Measurements from ENCODE around the gene UBASH3A. TPM values are rescaled to one million over a fixed set of nuclear protein-coding genes. Genes with fewer than 3 reads are reported as not detected.
"Not testable (repeated sequence)": the region's sequence is repeated elsewhere in the genome, so short reads cannot be mapped to it uniquely, and the experiment has no call there.

UBASH3A gene
- polyA plus RNA-seq, 3 donors, result 0.14 to 0.56 TPM; not detected in 1

GRCh38 chr21:42401154-42401553, 2.5 kb upstream of the UBASH3A start:
- WGBS, 3 donors, result 51 to 61% (median 55%) methylated on average over 3 of the region's 3 CpGs
- H3K27ac ChIP-seq (ENCODE audit: low read depth, low read length), result no peak overlapping the region

GRCh38 chr21:42401820-42402251, 1.9 kb upstream of the UBASH3A start:
- 76 to 85% (median 84%) methylated on average over 2 of the region's 2 CpGs for WGBS, 3 donors
- no peak overlapping the region for H3K27ac ChIP-seq (ENCODE audit: low read depth, low read length)

- H3K27ac ChIP-seq (ENCODE audit: low read depth, low read length), result no peak overlapping the region
- WGBS, 3 donors, result 83 to 86% (median 85%) methylated on average over 10 of the region's 10 CpGs
Measured at GRCh38 chr21:42404539-42404938, 837 bp downstream of the UBASH3A start.

GRCh38 chr21:42405064-42406013, 1.6 kb downstream of the UBASH3A start:
- no peak overlapping the region for H3K27ac ChIP-seq (ENCODE audit: low read depth, low read length)
- WGBS, 3 donors, result 83 to 89% (median 88%) methylated on average over 23 of the region's 23 CpGs

- H3K27ac ChIP-seq (ENCODE audit: low read depth, low read length), result no peak overlapping the region
- 68 to 81% (median 76%) methylated on average over 10 of the region's 10 CpGs for WGBS, 3 donors
Measured at GRCh38 chr21:42406201-42406621, 2.5 kb downstream of the UBASH3A start.

GRCh38 chr21:42406866-42407265, 3.2 kb downstream of the UBASH3A start:
- H3K27ac ChIP-seq (ENCODE audit: low read depth, low read length), result no peak overlapping the region
- WGBS, 3 donors, result 79 to 85% (median 79%) methylated on average over 7 of the region's 7 CpGs

GRCh38 chr21:42407476-42407875, 3.8 kb downstream of the UBASH3A start:
- WGBS, 3 donors, result 69 to 72% (median 69%) methylated on average over 5 of the region's 5 CpGs

GRCh38 chr21:42408718-42409117, 5.0 kb downstream of the UBASH3A start:
- 82 to 88% (median 87%) methylated on average over 5 of the region's 5 CpGs for WGBS, 3 donors
- not testable (repeated sequence) for H3K27ac ChIP-seq (ENCODE audit: low read depth, low read length)

More at GRCh38 chr21:42407476-42407875, 3.8 kb downstream of the UBASH3A start:
- no peak overlapping the region for H3K27ac ChIP-seq (ENCODE audit: low read depth, low read length)

- H3K27ac ChIP-seq (ENCODE audit: low read depth, low read length), result no peak overlapping the region
- 72 to 82% (median 73%) methylated on average over 7 of the region's 7 CpGs for WGBS, 3 donors
Measured at GRCh38 chr21:42409366-42409765, 5.7 kb downstream of the UBASH3A start.

- WGBS, 3 donors, result 55 to 63% (median 62%) methylated on average over 7 of the region's 7 CpGs
- H3K27ac ChIP-seq (ENCODE audit: low read depth, low read length), result no peak overlapping the region
Measured at GRCh38 chr21:42411197-42411869, 7.6 kb downstream of the UBASH3A start.

- no peak overlapping the region for H3K27ac ChIP-seq (ENCODE audit: low read depth, low read length)
- WGBS, 3 donors, result 58 to 68% (median 62%) methylated on average over 21 of the region's 21 CpGs
Measured at GRCh38 chr21:42411891-42412635, 8.4 kb downstream of the UBASH3A start.

- no peak overlapping the region for H3K27ac ChIP-seq (ENCODE audit: low read depth, low read length)
- WGBS, 3 donors, result 79 to 89% (median 86%) methylated on average over 5 of the region's 5 CpGs
Measured at GRCh38 chr21:42412636-42412933, 8.9 kb downstream of the UBASH3A start.

GRCh38 chr21:42413093-42413492, 9.4 kb downstream of the UBASH3A start:
- WGBS, 3 donors, result 78 to 88% (median 81%) methylated on average over 14 of the region's 14 CpGs
- no peak overlapping the region for H3K27ac ChIP-seq (ENCODE audit: low read depth, low read length)

GRCh38 chr21:42413500-42413899, 9.8 kb downstream of the UBASH3A start:
- WGBS, 3 donors, result 88 to 90% (median 89%) methylated on average over 4 of the region's 4 CpGs
- no peak overlapping the region for H3K27ac ChIP-seq (ENCODE audit: low read depth, low read length)

GRCh38 chr21:42414066-42414465, 10.4 kb downstream of the UBASH3A start:
- WGBS, 3 donors, result 92 to 94% (median 93%) methylated on average over 8 of the region's 8 CpGs
- H3K27ac ChIP-seq (ENCODE audit: low read depth, low read length), result no peak overlapping the region

GRCh38 chr21:42414553-42414927, 10.8 kb downstream of the UBASH3A start:
- no peak overlapping the region for H3K27ac ChIP-seq (ENCODE audit: low read depth, low read length)
- 90 to 96% (median 90%) methylated on average over 8 of the region's 8 CpGs for WGBS, 3 donors

- H3K27ac ChIP-seq (ENCODE audit: low read depth, low read length), result no peak overlapping the region
- 46 to 64% (median 56%) methylated on average over 25 to 27 of the region's 27 CpGs for WGBS, 3 donors
Measured at GRCh38 chr21:42414928-42415769, 11.4 kb downstream of the UBASH3A start.

GRCh38 chr21:42417533-42417932, 13.8 kb downstream of the UBASH3A start:
- WGBS, 3 donors, result 78 to 80% (median 79%) methylated on average over 6 of the region's 6 CpGs
- no peak overlapping the region for H3K27ac ChIP-seq (ENCODE audit: low read depth, low read length)

Measured in adipose tissue (tissue), 3 donors.